Fibroblast of lung (primary cell): ENCODE results near the gene HMOX1. TPM values are rescaled to one million over a fixed set of nuclear protein-coding genes. Genes with fewer than 3 reads are reported as not detected.

Experiments used
- DNase-seq, 2 donors: peaks; one replicate each; pipeline versions ENCODE4 v3.0.0 to v3.0.0-alpha.2; 2010; ENCODE audit warnings: low read depth in 2 of 2
- H2AFZ ChIP-seq: 2 replicates; pipeline ENCODE4 v1.5.1; 2012; ENCODE audit warnings: low read length, control low read depth, inconsistent platforms
- H3K27ac ChIP-seq: 2 replicates; pipeline ENCODE4 v1.5.1; 2011; ENCODE audit warnings: low read length, control low read depth; ENCODE audit not compliant: insufficient read depth
- H3K27me3 ChIP-seq: 2 replicates; pipeline ENCODE4 v1.5.1; 2011; ENCODE audit warnings: mild to moderate bottlenecking, low read length; ENCODE audit not compliant: control insufficient read depth, insufficient read depth
- H3K36me3 ChIP-seq: 2 replicates; pipeline ENCODE4 v1.5.1; 2011; ENCODE audit warnings: low read length; ENCODE audit not compliant: control insufficient read depth, insufficient read depth
- H3K4me1 ChIP-seq: 2 replicates; pipeline ENCODE4 v1.5.1; 2011; ENCODE audit warnings: low read length; ENCODE audit not compliant: control insufficient read depth, insufficient read depth; ENCODE audit errors: extremely low read depth
- H3K4me2 ChIP-seq: 2 replicates; pipeline ENCODE4 v1.5.1; 2011; ENCODE audit warnings: low read length, control low read depth; ENCODE audit not compliant: insufficient read depth; ENCODE audit errors: extremely low read depth
- H3K4me3 ChIP-seq, 4 experiments: fragments of 200-600 bp in 1 of 4; sonication (generic) in 1 of 4; replicated peaks in 1 of 4; 2 replicates each; pipeline ENCODE4 v1.5.1; 2011 to 2016; ENCODE audit warnings: low read length in 4 of 4, low read depth in 3 of 4, mild to moderate bottlenecking in 3 of 4, control low read depth in 2 of 4, inconsistent platforms in 1 of 4, mixed read lengths in 1 of 4; ENCODE audit not compliant: insufficient read depth in 1 of 4; ENCODE audit errors: control extremely low read depth in 1 of 4
- H3K79me2 ChIP-seq: 2 replicates; pipeline ENCODE4 v1.5.1; 2012; ENCODE audit warnings: mild to moderate bottlenecking, low read length, inconsistent platforms; ENCODE audit not compliant: control insufficient read depth, insufficient read depth
- H3K9ac ChIP-seq: 2 replicates; pipeline ENCODE4 v1.5.1; 2011; ENCODE audit warnings: mild to moderate bottlenecking, low read length, control low read depth; ENCODE audit not compliant: insufficient read depth
- H3K9me3 ChIP-seq: 2 replicates; pipeline ENCODE4 v1.5.1; 2012; ENCODE audit warnings: low read depth, low read length; ENCODE audit not compliant: control insufficient read depth, insufficient read depth
- H4K20me1 ChIP-seq: 2 replicates; pipeline ENCODE4 v1.5.1; 2011; ENCODE audit warnings: low read length; ENCODE audit not compliant: control insufficient read depth, insufficient read depth; ENCODE audit errors: extremely low read depth
- CTCF ChIP-seq, 2 donors: IDR thresholded peaks in 1 of 2; conservative IDR thresholded peaks in 1 of 2; 1 replicate in 1 of 2; 2 replicates in 1 of 2; pipeline ENCODE4 v1.5.1; 2011 to 2012; ENCODE audit warnings: low read length in 2 of 2, control low read depth in 1 of 2, inconsistent platforms in 1 of 2, low read depth in 1 of 2, mild to moderate bottlenecking in 1 of 2
- EZH2 ChIP-seq: IDR thresholded peaks from 2 replicates; pipeline ENCODE4 v1.5.1; 2012; ENCODE audit warnings: low read length, control low read depth, mild to moderate bottlenecking; ENCODE audit errors: missing control alignments
- polyA plus RNA-seq, 2 donors: library from polyadenylated mRNA; depleted of rRNA in 1 of 2; stranded (reverse) in 1 of 2; unstranded in 1 of 2; fragments of >200 nt; gene quantifications; 2 replicates each; pipeline ENCODE4 v1.2.1, GENCODE V29; 2011 to 2012; ENCODE audit warnings: missing spikeins in 1 of 2
- total RNA-seq: library from RNA; depleted of rRNA; stranded (reverse); fragments of >200 nt; gene quantifications from 2 replicates; pipeline ENCODE4 v1.2.1, GENCODE V29; 2014

The HMOX1 gene
- total and polyA plus RNA-seq, 2 donors (not counting 1 experiment from before 2014, with no cell fraction given): 58.9 to 243 TPM

GRCh38 chr22:35343664-35344550, 37.0 kb upstream of the HMOX1 start:
- Histone ChIP-seq H3K27ac (no peak overlapping the region), H3K36me3 (peaks cover 5% of the 10 kb centered on the region), H3K9me3 (no peaks in the 10 kb centered on the region), H3K4me1 (no peaks in the 10 kb centered on the region), H2AFZ (no peak overlapping the region), H3K4me2 (no peak overlapping the region), H3K27me3 (no peaks in the 10 kb centered on the region), H3K4me3 (no peak overlapping the region), H4K20me1 (no peaks in the 10 kb centered on the region), H3K9ac (no peak overlapping the region), H3K79me2 (no peaks in the 10 kb centered on the region)
- TF ChIP-seq EZH2: no peak
- no peak for TF ChIP-seq CTCF (conservative IDR thresholded peaks at IDR 0.05 in 1 of 2, IDR thresholded peaks at IDR 0.05 in 1 of 2; ENCODE audit: low read depth in 1 of 2, low read length in 2 of 2)
- no peak for DNase-seq

GRCh38 chr22:35344956-35345690, 35.8 kb upstream of the HMOX1 start:
- no peaks in the 10 kb centered on the region for H3K79me2 ChIP-seq
- H4K20me1 ChIP-seq: no peaks in the 10 kb centered on the region
- no peak overlapping the region for H3K4me3 ChIP-seq
- no peak for DNase-seq
- peaks cover 5% of the 10 kb centered on the region for H3K36me3 ChIP-seq
- H3K9me3 ChIP-seq: no peaks in the 10 kb centered on the region
- no peak overlapping the region for H3K27ac ChIP-seq
- TF ChIP-seq EZH2 (no peak), CTCF (conservative IDR thresholded peaks at IDR 0.05 in 1 of 2, IDR thresholded peaks at IDR 0.05 in 1 of 2; ENCODE audit: low read depth in 1 of 2, low read length in 2 of 2) (no peak)
- H3K9ac ChIP-seq: no peak overlapping the region
- peaks cover 2% of the 10 kb centered on the region for H3K4me1 ChIP-seq
- no peak overlapping the region for H3K4me2 ChIP-seq
- H3K27me3 ChIP-seq: no peaks in the 10 kb centered on the region
- no peak overlapping the region for H2AFZ ChIP-seq

GRCh38 chr22:35345808-35346505, 34.9 kb upstream of the HMOX1 start:
- DNase-seq: no peak
- Histone ChIP-seq H3K4me1 (peaks cover 2% of the 10 kb centered on the region), H2AFZ (no peak overlapping the region), H3K4me2 (no peak overlapping the region), H3K79me2 (no peaks in the 10 kb centered on the region), H3K9ac (no peak overlapping the region), H4K20me1 (no peaks in the 10 kb centered on the region), H3K27me3 (no peaks in the 10 kb centered on the region), H3K36me3 (peaks cover 5% of the 10 kb centered on the region), H3K9me3 (no peaks in the 10 kb centered on the region), H3K4me3 (no peak overlapping the region), H3K27ac (no peak overlapping the region)
- TF ChIP-seq CTCF (conservative IDR thresholded peaks at IDR 0.05 in 1 of 2, IDR thresholded peaks at IDR 0.05 in 1 of 2; ENCODE audit: low read depth in 1 of 2, low read length in 2 of 2) (no peak), EZH2 (no peak)
